GM08714 (cell line): ENCODE data around the gene FAM180A.

Experiments
- H3K4me3 ChIP-seq: fragments of 200-500 bp; sonication (Bioruptor generic); 2 replicates; pipeline ENCODE4 v1.5.1; 2014; ENCODE audit warnings: mild to moderate bottlenecking, low read length, inconsistent platforms
- ZNF274 ChIP-seq: IDR thresholded peaks from 2 replicates; pipeline ENCODE4 v1.6.1; 2012; ENCODE audit warnings: mild to moderate bottlenecking, low read depth, low read length

Gene FAM180A

DNA sequence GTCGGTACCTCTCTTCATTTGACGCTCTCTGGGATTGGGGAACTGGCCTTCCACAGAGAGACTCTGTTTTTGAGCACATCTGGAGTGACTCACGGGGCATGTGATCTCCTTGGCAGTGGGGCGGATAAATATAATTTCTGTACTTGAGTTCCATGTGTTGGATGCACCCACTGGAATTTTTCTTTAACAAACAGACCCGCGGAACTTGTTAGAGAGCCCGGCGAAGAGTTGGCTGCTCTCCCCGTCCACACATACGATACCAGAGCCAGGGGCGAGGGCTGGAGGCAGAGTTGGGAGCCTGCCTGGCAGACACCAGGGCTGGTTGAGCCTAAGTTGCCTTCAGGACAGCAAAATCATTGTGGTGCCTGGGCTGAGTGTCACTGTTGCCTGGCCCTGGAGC, at the start of gene FAM180A:
Gene FAM180A (minus strand): TSS at position 44 of the 400 bp plus-strand sequence. CDS start 233 bp downstream, outside the sequence.
- no peak for TF ChIP-seq ZNF274
- no peak within 1 kb of the TSS for H3K4me3 ChIP-seq

DNA sequence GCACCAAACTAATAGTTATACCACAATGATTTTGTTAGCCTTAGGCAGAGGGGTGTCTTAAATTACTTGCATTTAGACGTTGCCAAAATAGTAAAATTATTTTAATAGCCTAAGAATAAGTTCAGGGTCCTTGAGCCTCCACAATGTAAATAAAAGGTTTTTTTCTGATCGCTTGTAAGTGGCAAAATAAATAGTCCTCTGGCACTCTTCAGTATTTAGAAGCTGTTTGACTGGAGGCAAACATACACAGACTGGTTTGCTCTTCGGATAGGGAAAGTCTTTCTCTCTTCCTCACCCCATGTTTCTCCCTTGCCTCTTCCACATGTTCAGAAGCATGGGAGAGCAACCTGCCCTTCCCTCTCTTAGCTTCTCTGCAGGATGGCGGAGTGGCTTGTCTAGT, 49.5 kb upstream of the FAM180A start:
- H3K4me3 ChIP-seq = no peak overlapping the region
- no peak for TF ChIP-seq ZNF274

DNA sequence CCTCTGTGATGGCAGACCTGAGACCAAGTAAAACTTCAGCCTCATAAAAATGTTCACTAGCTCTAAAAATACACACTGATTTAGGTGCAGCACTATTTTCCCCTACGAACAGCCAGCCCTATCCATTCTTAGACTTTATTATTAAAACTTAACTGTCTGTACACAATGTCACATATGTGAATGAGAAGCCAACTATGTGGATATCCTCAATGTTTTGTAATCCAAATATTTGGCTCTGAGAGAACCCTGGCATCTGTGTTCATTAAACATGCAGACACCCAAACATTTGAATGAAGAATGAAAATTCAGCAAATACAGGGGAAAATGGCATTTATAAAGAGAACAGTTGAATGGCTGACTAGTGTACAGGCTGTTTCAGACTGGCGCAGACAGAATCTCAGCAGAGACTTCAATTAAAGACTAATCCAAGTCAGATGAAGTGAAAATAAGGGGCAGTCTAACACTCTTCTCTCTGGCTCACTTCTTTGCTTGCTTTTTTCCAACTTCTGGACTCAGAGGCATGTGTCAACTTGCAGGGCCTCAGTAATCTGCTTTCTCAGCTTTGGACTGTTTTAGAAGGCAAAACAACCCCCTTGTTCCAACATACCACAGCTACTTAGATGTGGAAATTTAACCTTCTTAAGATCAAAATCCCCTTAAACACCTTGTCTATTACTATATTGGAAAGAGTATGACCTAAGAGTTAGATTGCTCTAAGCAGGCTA, 47.4 kb upstream of the FAM180A start:
- no peak for TF ChIP-seq ZNF274
- H3K4me3 ChIP-seq = no peak overlapping the region

DNA sequence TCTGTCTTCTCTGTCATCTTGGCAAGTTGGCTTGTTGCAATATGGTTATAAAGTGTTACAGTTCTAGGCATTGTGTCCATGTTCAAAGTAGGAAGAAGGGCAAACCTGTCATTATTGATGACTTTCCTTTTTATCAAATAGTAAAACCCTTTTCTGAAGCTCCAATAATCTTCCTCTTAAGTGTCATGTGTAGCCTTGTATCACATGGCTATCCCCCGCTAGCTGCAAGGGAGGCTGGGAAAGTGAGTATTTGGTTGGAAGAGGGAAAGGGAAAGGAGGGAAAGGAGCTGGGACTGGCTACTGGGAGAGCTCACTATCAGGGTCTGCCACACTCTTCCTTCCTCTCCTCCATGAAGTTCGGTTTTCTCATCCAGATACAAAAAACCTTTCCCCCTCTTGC, 45.2 kb upstream of the FAM180A start:
- H3K4me3 ChIP-seq = no peak overlapping the region
- no peak for TF ChIP-seq ZNF274

DNA sequence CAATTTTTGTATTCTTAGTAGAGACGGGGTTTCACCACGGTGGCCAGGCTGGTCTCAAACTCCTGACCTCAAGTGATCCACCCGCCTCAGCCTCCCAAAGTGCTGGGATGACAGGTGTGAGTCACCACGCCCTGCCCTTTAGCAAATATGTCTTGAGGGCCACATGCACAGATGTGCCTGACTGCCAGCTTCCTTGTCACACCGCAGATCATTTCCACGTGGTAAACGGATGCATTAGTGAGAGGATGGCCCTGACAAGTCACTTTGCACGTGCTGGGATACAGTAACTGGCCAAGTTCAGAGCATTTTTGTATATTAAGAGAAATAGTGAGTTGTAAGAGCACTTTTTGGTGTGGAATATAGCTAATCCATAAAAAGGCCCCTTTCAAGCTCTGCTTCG, 44.3 kb upstream of the FAM180A start:
- H3K4me3 ChIP-seq = no peak overlapping the region
- no peak for TF ChIP-seq ZNF274

DNA sequence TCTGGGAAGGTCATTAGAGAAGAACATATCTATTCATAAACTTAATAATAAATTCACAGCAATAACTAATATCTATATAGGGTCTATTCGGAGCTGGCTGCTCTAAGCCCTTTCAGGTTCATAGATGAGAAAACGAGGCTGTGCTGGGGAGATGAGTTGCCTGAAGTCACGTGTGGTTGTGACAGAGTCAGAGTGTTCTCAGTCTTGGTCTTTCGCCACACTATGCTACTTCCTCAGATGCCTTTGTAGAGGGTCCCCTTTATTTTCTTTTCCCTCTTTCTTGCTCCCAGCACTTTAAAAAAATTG, 43.7 kb upstream of the FAM180A start:
- TF ChIP-seq ZNF274 = no peak
- no peak overlapping the region for H3K4me3 ChIP-seq

DNA sequence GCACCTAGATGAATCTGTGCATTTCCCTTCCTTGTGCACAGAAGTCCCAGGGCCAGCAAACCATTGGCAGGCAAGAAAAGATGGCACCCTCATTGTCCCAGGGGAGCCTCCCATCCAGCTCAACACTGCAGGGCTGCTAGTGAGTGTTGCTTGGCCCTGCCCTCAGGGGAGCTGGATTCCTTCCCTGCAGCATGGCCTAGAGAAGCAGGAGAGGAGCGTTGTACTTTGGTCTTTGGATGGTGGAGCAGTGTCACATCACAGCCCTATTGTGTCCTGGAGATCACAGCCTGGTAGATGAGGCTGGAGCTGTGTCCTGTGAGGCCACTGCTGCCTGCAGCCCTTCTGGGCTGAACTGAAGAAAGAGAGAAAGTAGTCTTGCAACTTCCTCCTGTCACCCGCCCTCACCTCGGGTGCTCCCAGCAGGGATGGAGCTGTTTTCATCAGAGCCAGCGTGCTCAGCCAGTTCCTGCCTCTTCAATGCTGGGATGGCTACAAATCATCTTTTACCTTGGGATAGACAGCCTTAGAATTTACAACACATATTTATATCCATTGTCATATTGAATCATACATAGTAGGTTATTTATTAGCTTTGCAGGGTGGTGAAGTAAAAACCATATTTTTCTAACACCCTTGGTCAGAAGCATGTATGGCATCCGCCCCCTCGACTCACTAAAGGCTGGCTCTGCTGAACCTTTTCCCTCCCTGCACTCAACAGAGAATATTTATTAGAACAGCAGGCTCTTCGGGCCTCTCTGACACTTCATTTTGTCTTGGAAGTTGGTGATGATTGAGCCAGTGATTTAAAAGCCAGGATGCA, 43.1 kb upstream of the FAM180A start:
- no peak for TF ChIP-seq ZNF274
- H3K4me3 ChIP-seq = no peak overlapping the region

DNA sequence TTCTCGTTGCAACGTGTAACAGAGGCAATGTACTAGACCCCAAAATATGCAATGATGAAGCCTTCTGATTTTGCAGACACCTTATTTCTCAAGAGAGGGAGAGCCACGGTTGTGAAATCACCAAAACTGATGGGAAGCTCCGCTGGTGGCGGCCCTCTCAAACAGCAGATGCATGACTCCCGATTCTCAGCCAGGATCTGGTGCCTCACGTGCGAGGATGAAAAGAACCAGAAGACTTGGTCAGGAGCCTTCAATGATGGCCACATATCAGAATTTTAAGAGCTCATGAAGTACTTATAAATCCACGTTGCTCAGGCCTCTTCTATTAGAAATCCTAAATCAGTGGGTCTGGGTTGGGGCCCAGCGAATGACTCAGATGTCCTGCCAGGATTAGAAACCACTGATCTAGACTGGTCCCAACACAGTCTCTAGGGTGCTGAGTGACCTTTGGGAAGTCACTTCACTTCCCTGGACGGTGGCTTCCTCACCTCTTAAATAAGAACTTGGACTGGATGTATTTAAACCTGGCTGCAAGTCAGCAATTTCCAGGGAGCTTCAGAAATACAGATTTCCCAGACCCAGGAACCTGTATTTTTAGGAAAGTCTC, 41.9 kb upstream of the FAM180A start:
- TF ChIP-seq ZNF274 = no peak
- H3K4me3 ChIP-seq = no peak overlapping the region

DNA sequence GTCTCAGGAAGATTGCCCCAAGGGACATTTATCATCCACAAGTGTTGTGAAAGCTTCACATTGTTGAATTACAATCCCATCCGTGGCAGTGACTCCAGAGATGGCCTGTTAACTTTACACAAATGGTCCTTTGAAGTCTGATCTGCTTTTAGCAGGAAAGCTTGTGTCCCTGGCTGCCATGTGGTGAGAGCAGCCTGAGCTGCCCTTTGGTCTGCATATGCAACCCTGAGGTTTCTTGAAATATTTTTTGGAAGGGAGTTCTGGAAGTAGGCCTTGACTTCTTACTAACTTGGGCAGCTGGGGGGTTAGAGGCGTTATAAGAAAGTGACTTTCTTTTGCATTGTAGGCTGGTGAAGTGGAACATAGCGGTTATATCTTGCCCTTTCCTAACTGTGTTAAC, 41.3 kb upstream of the FAM180A start:
- TF ChIP-seq ZNF274 = no peak
- no peak overlapping the region for H3K4me3 ChIP-seq

DNA sequence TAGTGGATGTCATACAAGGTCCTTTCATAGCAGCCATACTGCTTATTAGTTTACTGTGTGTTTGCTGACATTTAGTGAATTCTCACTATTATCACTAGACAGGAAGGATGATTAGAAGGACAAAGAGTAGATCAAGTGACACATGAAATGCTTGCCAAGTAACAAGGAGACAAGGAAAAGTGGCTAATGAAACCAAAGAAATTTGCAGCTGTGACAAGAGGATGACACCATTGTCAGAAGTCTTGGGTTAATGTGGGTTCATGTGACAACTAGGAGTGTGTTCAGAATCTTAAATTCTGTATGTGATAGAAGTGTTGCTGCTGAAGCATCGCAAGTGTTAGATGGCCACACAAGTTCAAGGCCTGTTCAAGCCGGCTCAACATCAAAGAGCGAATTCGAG, 40.8 kb upstream of the FAM180A start:
- TF ChIP-seq ZNF274 = no peak
- H3K4me3 ChIP-seq = no peak overlapping the region

DNA sequence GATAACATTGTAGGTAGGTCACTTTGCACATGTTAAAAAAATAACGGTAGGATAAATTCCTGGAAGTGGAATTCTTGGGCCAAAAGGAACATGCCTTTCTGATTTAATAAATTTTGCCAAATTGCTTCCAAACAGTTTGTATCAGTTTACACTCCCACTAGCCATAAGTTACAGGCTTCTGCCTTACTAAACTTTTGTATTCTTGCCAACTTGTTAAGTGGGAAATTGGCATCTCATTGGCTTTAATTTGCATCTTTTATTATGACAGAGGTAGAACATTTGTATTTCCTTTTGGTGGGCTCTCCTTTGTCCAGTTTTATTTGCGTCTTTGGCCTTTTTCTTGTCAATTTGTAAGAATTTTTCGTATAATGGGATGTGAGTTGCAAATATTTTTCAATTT, 38.3 kb upstream of the FAM180A start:
- no peak for TF ChIP-seq ZNF274
- no peak overlapping the region for H3K4me3 ChIP-seq

DNA sequence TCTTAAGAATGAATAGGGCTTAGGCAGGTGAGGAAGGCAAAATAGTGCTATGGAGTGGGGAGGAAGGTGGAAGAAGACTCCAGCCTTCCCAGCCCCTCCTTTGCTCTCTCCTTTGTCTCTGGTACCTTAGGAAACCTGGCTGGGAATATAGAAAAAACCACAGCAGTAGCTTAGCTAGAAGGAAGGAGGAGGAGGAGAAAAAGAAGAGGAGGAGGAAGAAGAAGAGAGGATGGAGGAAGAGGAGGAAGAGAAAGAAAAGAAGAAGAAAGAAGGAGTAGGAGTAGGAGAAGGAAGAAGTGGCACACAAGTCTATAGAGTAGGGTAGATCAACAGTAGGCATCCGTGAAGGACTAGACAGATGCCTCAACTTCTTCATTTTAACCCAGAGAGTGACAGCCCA, 36.5 kb upstream of the FAM180A start:
- H3K4me3 ChIP-seq = no peak overlapping the region
- TF ChIP-seq ZNF274 = no peak

DNA sequence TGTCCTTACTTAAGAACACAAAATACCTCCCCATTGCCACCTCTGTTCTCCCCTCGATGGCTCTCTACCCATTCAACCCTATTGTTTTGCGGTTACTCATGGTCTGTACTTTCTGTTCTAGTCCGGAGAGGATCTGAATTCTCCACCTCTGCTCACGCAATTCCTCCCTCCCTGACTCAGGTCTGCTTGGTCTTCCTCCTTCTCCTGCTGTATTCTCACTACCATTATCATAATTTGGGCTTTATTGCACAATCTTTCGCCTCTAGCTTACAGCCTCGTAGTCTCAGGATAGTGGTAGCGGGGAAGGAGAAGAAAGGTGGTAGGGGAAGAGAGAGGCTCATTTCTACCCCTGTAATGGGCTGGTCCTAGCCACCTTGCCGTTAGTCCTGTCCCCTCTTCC, 35.4 kb upstream of the FAM180A start:
- no peak overlapping the region for H3K4me3 ChIP-seq
- TF ChIP-seq ZNF274 = no peak

DNA sequence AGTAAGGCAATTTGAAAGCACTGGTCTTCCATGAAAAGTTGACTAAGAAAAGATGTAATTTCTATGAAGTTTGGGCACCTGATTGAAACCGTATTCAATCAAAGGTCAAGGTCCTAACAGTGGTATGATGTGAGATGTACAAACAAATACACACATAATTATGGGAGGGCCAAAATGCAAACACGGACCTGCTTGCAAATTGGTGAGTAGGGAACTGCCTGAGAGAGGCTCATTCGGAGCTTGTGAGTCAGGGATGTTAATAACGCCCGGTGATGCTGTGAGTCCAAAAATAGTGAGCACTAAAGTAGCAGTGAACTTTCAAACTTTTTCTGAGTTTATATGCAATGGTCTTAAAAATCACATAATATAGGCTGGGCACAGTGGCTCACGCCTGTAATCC, 34.2 kb upstream of the FAM180A start:
- TF ChIP-seq ZNF274 = no peak

DNA sequence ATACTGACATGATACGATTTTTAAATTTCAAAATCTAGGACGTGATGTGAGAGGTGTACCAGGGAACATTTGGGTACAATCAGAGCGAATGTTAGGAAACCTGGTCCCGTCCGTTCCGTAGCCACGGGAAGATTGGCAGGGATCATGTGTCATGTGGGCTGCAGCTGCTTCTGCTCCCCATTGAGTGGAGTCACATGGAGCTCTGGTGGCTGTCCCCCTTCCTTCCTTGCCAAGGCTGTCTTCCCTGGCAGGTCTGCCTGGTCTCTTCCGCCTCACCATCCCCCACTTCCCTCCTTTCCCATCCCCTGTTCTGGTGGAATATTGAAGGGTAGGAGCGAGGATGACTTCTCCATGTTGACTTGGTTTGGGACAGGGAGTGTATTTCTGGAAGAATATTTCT, 33.8 kb upstream of the FAM180A start:
- no peak overlapping the region for H3K4me3 ChIP-seq
- no peak for TF ChIP-seq ZNF274

More for the DNA sequence above, 34.2 kb upstream of the FAM180A start:
- no peak overlapping the region for H3K4me3 ChIP-seq
